ENCODE measurements around the gene PER1.

PER1 gene

DNA sequence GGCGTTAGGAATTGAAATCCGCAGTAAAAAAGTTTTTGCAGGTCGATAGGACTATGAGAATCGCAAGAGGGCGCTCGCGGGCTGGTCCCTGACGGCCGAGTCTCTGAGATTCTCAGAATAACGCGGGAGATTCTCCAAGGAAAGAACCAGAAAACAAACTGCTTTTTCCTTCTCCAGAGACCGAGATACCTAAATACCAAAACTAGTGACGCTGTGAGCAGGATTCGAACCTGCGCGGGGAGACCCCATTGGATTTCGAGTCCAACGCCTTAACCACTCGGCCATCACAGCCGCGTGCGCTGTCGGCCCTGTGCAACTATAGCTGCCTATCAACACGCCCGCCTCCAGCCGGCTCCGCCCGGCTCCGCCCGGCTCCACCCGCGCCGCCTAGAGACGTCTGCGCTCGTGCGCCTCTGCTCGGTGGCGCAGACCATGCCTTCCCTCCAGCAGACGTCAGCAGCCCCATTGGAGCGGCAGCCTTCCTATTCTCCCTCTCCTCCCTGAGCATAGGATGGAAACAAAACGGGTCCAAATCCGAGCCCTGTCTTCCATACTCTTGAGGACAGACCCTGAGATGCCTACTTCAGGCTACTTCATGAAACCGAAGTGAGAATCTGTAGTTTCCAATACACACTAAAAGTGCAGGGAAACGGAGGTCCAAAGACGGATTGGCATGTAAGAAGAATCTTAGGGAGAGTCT, 13.4 kb downstream of the PER1 start:
- DNase-seq (ENCODE audit: low read depth in 2 of 2) = peak; percentile 93 to 99

GRCh38 chr17:8138374-8138671, 13.9 kb downstream of the PER1 start:
- no peak for DNase-seq (ENCODE audit: low read depth in 2 of 2)

GRCh38 chr17:8137645-8138373, 14.4 kb downstream of the PER1 start:
- DNase-seq (ENCODE audit: low read depth in 2 of 2) = no peak

DNA sequence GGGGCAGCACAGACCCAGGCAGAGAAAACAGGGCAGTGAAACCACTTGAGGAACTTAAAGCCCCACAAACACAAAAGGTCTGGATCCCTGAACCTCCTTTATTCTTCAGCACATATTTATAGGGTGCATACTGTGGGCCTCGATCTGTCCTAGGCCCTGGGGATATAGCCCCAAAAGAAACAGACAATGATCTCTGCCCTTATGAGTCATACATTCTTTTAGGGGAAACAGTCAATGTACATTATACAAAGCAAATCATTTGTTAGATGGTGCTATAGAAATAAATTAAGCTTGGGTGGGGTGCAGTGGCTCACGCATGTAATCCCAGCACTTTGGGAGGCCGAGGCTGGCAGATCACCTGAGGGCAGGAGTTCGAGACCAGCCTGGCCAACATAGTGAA, 18.3 kb downstream of the PER1 start:
- no peak for DNase-seq (ENCODE audit: low read depth in 2 of 2)

- no peak for DNase-seq (ENCODE audit: low read depth in 2 of 2)
Observed at GRCh38 chr17:8133399-8133798, 18.8 kb downstream of the PER1 start.

- DNase-seq (ENCODE audit: low read depth in 2 of 2) = no peak
Observed at GRCh38 chr17:8131844-8132441, 20.3 kb downstream of the PER1 start.

DNA sequence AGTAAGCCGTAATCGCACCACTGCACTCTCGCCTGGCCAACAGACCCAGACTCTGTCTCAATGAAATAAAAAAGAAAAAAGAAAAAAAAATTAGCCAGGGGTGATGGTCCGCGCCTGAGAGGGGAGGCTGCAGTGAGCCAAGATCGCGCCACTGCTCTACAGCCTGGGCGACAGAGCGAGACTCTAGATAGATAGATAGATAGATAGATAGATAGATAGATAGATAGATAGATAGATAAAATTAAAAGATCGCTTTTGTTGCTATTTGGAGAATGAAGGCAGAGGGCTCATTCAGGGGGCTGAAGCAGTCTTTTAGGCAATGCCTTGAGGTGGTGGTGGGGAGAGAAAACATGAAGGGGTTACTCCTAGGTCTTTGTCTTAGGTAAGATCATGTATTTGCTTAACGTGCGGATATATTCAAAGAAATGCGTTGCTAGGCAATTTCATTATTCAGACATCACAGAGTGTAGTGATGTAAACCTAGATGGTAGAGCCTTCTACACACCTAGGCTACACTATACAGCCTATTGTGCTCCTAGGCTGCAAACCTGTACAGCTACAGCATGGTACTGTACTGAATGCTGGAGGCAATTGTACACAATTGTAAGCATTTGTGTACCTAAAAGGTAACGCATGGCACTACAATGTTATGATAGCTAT, 23.9 kb downstream of the PER1 start:
- no peak for DNase-seq (ENCODE audit: low read depth in 2 of 2)

GRCh38 chr17:8126491-8127066, 25.6 kb downstream of the PER1 start:
- DNase-seq (ENCODE audit: low read depth in 2 of 2) = peak in 1 of 2 donors; percentile 44

DNA sequence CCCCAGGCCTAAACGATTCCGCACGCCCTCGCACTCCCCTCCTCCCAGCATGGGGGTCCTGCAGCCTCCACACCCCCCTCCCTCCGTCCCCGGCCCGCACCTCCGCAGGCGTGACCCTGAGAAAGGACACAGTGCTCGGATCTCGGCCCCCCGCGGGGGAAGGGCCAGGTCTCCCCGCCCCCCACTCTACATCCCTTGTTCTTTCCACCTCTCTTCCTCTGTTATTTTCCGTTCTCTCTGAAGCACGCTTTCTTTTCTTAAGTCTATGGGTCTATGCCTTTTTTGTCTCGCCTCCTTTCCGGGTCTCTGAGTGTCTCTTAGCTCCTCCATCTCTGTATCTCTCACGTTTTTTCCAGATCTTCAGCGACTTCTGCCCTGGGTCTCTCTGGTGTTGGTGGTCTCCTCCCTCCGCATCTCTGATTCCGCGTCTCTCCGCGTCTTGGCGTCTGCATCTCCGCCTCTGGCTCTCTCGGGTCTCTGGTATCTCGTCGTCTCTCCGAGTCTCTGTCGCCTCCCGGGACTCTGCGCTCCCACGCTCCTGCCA, 26.2 kb downstream of the PER1 start:
- no peak for DNase-seq (ENCODE audit: low read depth in 2 of 2)

DNA sequence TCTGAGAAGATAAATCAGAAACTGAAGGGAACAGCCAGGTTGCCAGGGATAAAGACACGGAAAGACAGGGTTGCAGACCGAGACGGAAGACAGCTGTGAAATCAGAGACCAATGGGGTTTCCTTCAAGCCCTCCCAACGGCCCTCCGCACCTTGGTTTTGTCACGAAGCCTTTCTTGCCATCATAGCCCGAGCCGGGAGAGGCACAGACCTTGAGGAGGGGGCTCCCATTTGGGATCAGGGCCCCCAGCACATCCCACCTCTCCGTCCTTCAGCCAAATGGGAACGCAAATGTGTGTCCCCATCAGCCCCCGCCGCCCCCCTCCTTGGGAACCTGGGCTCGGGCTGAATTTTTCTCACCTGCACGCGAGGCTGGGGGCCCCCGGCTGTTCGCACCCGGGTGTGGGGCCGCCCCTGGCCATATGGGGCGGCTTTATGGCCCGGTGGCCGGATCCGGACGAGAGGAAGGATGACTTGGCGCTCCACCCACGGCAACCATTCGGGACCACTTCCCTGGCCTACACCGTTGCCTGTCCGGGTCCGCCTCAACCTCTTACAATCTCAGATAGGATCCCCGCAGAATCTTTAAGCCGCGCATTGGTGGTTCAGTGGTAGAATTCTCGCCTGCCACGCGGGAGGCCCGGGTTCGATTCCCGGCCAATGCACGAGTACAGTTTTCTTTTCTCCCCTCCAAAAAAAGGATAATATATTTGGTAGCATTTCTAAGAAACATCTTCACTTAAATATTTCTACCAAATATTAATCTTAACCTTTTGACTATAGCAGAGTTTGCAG, 26.9 kb downstream of the PER1 start:
- peak; percentile 80 to 95 for DNase-seq (ENCODE audit: low read depth in 2 of 2)

DNA sequence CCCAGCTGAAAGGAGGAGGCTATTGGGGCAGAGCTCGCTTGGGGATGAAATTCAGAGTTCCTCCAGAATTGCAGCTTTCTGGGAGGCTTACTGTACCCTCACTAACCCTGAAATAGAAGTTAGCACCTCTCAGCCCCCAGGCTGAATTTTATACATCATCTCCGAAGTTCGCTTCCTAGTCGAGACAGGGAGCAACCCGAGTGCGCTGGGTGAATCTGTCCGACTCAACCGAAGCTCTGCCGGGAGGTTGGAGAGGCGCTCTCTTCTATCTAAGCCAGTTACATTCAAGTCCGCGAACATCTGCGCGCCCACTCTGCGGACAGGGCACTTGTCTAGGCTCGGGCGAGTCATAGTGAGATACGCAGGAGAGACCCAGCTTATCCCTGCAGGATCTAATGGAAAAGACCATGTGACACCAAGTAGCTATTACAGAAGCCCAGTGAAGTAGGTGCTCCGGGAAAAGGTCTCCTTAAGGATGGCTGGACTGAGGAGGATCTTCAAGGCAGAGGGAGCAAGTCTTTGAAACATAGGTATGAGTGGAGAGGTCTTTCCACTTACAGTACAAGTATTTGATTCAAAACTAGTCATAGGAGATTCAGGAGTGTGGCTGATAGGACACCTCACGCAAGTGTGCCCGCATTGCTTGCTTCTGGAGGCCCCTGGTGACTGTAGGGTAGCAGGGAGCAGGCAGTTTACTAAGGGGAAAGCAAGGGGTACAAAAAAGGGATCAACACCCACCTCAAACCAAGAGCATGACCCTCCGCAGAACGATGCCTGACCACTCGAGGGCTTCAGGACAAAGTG, 27.7 kb downstream of the PER1 start:
- DNase-seq (ENCODE audit: low read depth in 2 of 2) = no peak

- no peak for DNase-seq (ENCODE audit: low read depth in 2 of 2)
Observed at GRCh38 chr17:8123695-8124349, 28.4 kb downstream of the PER1 start, which contains the start of gene HES7. Gene HES7 (minus strand): TSS chr17:8124106. CDS start chr17:8124084, 22 bp downstream.

DNA sequence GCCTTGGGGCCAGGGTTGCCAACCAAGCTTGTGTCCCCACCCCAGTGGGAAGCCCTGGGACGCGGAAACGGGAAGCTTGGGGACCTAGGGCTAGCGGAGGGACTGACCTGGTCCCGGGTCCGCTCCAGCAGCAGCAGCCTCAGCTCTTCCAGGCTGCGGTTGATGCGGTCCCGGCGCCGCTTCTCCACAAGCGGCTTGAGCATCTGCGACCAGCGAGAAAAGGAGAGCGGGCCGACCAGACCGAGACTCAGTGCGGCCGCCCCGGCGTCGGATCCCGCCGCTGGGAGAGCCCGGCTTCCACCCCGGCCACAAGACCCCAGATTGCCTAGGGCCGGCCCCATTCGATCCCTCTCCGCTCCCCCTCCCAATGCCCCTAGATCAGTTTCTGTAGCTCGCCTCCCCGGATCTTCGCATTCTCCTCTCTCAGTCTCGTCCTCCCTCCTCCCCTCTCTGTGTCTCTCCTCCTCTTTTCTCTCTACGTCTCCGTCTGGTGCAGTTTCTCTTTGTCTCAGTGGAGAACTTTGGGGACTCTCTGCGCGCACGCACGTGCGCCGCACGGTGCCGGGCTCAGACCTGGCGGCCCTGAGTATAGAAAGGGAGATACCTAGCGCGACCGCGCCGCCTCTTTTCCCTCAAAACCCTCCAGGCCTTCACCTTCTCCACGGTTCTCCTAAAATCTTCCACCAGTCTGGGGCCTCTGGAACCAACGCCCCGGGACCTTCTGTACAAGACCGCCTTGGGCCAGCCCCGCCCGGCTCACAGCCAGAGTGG, 29.1 kb downstream of the PER1 start:
- DNase-seq (ENCODE audit: low read depth in 2 of 2) = peak in 1 of 2 donors; percentile 35

- DNase-seq (ENCODE audit: low read depth in 2 of 2) = no peak
Observed at GRCh38 chr17:8122422-8122923, 29.7 kb downstream of the PER1 start.

GRCh38 chr17:8121681-8122421, 30.4 kb downstream of the PER1 start:
- peak in 1 of 2 donors; percentile 49 for DNase-seq (ENCODE audit: low read depth in 2 of 2)

GRCh38 chr17:8121407-8121680, 30.9 kb downstream of the PER1 start:
- DNase-seq (ENCODE audit: low read depth in 2 of 2) = no peak

DNA sequence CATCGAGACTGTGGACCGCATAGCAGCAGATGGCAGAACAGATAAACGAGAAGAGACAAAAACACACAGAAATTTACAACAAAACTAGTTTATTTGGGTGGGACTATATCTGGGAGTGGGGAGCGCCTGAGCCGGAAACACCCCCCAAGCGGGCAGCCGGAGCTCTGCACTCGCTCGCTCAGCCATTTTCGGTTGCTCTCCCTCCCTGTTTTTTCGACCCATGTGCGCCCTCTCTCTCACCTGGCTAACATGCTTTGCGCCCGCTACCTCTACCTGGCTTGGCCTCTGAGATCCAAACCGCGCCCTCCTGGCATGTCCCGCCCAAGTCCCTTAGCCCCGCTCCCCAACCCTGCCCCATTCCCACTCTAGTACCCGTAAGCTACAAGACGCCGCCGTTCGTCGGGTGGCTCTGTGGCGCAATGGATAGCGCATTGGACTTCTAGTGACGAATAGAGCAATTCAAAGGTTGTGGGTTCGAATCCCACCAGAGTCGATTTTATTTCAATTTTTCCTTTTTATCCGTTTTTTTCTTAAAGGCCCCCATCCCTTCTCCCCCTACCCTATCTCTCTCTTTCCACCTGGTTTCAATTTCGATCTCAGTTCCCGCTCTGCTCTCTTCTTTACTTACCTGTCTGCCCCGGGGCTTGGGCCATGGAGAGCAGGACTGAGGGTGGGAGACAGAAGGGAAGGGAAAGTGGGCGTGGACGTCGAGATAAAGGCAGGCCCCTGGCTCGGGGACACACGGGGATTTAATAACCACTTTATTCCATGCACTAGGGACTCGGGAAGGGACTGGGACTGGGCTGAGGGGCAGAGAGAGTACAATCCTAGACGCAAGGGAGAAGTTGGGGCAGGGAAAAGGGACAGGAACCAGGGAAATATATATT, 31.4 kb downstream of the PER1 start:
- DNase-seq (ENCODE audit: low read depth in 2 of 2) = peak; percentile 73 to 81

Measured in stimulated activated CD4-positive, alpha-beta T cell treated with anti-CD3 and anti-CD28 coated beads, Interleukin-4, amount 100 ng/mL, for 48 hours (primary cell).